ENCODE measurements around the gene KYAT1. TPM values are rescaled to one million over a fixed set of nuclear protein-coding genes. Genes with fewer than 3 reads are reported as not detected.

Gene KYAT1
- total RNA-seq, 2 experiments from 2014 or later: 10.1 to 10.9 TPM

DNA sequence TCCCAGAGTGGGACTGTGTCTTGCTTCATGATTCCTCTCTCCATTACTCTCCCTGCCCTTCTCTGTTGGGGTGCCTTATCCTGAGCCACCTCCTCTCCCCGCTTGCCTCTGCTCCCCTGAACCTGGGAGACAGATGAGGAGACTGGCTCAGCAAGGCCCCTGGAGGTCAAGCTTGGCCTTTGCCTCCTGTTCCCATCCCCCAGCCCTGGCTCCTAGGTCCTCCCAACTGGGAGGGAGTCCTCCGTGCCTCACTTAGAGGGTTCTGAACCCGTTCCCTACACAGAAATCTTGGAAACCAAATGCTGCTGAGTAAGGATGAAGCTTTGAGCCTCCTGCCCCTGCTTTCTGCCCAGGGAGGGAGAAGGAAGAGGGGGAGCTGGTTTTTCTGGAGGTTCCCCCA lies 73.2 kb downstream of the KYAT1 start:
- POLR2A ChIA-PET: no interaction called here
- CTCF ChIA-PET: interaction anchor here (0.5 to 1.2 kb wide), 3 partner anchors 10 to 259 kb away, joined by 3 to 5 read pairs (median 3); partner anchors contain the start of gene ENDOG

DNA sequence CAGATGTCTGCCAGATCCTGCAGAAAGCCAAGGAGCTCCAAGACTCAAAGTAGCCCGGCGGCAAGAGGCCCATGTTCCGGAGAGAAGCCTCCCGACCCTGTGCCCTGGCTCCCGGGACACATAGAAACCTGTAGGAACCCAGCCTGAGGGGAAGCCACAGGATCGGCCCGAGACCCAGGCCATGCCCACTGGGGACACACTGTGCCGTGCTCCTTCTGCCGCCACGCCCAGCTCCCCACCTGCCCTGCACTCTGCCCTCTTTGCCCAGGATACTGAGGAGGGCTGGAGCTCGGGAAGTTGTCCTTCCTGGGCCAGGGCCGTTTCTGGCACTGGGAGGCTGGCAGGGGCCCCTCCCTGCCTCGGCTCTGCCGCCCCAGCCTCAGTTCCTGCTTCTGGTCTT lies 73.9 kb downstream of the KYAT1 start:
- ChIA-PET CTCF (interaction anchor here (1.5 kb wide), 1 partner anchor 10 kb away, joined by 6 read pairs; the partner anchor contains the start of gene ENDOG), POLR2A (no interaction called here)

DNA sequence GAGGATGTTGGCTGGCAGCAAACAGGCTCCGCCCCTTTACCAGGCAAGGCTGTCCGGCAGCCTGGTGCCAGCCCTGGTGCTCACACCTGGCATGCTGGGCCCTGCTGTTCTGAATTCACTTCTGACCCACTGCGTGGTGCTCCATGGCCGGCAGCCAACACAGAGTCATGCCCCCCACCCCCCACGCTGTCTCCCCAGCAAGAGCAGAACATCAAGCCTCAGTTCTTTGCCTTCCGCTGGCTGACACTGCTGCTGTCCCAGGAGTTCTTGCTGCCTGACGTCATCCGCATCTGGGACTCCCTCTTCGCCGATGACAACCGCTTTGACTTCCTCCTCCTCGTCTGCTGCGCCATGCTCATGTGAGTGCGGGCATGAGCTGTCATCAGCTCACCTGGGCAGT lies 76.1 kb downstream of the KYAT1 start:
- ChIA-PET CTCF (interaction anchor here (2.2 kb wide), 1 partner anchor 12 kb away, joined by 5 read pairs; the partner anchor contains the start of gene ENDOG), POLR2A (interaction anchor here (0.7 kb wide), 1 partner anchor 364 kb away, joined by 5 read pairs; no protein-coding TSS in a partner anchor)

DNA sequence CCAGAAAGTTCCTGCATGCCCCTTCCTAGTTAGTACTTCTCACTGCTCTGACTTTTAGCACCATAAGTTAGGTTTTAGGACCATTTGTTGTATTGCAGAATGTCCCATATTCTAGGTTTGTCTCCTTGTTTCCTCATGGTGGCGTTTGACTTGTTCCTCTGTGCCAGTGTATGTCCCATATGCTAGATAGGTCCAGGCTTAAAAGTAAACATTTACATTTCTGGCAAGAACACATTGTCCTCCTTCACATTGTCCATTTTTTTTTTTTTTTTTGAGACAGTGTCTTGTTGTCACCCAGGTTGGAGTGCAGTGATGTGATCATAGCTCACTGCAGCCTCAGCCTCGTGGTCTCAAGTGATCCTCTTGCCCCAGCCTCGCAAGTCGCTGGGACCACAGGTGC lies 79.3 kb downstream of the KYAT1 start:
- ChIA-PET POLR2A (interaction anchor here (0.6 kb wide), 1 partner anchor 118 kb away, joined by 3 read pairs; no protein-coding TSS in a partner anchor), CTCF (interaction anchor here (0.6 kb wide), 2 partner anchors 16 to 17 kb away, joined by 3 read pairs; no protein-coding TSS in a partner anchor)

DNA sequence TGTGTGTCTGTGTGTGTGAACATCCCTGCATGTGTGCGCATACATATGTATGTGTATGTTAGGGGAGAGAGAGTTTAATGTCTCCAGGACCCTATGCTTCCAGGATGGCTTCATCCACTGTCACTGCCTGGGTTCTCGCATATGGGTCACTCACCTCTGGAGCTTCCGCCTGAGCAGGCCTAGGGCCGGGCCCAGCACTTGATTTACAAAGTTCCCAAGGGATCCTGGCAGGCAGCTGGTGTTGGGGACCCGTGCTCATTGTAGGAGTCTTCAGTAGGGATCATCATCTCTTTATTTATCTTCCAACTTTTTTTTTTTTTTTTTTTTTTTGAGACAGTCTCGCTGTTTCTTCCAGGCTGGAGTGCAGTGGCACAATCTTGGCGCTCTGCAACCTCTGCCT lies 81.7 kb downstream of the KYAT1 start:
- POLR2A ChIA-PET: interaction anchor here (0.6 kb wide), 1 partner anchor 155 kb away, joined by 8 read pairs; no protein-coding TSS in a partner anchor
- CTCF ChIA-PET: no interaction called here

DNA sequence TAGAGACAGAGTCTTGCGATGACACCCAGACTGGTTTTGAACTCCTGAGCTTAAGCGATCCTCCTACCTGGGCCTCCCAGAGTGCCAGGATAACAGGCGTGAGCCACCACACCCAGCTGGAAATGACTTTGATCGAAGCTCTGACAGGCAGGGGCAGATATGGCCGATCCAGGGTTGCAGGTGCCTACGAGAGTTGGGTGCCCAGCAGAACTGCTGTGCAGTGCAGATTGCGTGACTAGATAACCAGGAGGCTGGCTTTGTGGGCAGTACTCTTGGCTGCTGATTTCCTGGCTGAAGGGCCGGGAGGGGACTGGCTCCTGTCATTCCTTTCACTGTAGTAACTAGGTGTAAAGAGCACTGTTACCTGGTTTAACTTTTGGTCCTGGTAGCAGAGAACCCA lies 82.9 kb downstream of the KYAT1 start:
- ChIA-PET CTCF (interaction anchor here (0.8 kb wide), 1 partner anchor 19 kb away, joined by 7 read pairs; the partner anchor contains the start of gene ENDOG), POLR2A (no interaction called here)

DNA sequence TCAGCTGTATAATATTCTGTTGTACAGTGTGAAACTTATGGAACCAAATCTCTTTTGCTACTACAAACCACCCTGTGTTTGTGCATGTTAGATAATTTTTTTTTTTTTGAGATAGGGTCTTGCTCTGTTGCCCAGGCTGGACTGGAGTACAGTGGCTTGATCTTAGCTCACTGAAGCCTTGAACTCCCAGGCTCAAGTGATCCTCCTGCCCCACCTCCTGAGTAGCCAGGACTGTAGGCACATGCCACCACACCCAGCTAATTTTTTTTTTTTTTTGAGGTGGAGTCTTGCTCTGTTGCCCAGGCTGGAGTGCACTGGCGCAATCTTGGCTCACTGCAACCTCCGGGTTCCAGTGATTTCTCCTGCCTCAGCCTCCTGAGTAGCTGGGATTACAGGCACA lies 86.8 kb downstream of the KYAT1 start:
- POLR2A ChIA-PET: interaction anchor here (0.6 kb wide), 1 partner anchor 336 kb away, joined by 4 read pairs; no protein-coding TSS in a partner anchor
- CTCF ChIA-PET: interaction anchor here (0.6 to 0.9 kb wide), 2 partner anchors 133 to 442 kb away, joined by 3 read pairs; no protein-coding TSS in a partner anchor

DNA sequence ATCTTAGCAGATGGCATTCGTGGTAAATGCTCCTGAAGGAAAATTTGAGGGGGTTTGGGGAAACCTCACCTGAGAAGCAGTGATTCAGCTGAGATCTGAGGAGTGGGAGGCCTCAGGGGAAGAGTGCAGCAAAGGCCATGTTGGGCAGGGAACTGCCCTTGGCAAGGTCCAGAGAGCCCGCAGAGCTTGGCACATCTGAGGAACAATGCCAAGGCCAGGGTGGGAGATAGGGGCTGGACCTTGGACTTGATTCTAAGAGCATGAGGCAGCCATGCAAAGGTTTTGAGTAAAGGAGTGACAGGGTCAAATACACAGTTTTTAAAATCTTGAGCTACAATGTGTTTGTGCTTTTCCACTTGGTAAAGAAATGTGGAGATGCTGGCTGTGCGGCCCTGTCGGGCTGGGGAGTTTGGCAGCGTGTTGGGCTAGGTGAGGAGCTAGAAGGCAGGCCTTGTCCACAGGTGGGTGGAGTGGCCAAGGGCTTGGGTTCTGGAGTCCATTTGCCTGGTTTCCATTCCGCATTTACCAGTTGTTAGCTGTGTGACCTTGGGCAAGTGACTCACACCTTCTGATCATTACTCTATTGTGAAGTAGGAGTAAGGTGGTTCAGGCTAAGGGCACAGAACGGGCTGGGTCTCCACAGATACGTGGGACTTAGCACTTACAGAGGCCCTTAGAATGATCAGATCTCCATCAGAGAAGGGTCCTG lies 88.6 kb downstream of the KYAT1 start:
- CTCF ChIA-PET: interaction anchor here (0.6 kb wide), 1 partner anchor 865 kb away, joined by 4 read pairs; no protein-coding TSS in a partner anchor
- POLR2A ChIA-PET: no interaction called here

DNA sequence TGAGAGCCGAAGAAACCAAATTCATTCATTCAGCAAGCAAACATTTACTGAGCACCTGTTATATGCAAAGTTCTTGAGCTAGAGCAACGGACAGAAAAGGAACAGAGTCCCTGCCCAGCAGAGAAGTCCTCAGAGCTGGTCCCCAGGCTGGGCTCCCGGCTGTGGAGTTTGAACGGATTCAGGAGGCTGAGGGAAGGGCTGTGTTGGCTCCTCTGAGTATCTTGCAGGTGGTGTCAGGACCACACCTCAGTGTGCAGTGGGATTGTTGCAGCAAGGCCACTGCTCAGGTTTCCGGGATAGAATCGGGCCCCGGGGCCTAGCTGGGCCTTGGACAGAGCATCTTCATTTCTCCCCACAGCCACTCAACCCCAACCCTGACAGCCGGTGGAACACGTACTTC lies 89.6 kb downstream of the KYAT1 start:
- CTCF ChIA-PET: no interaction called here

DNA sequence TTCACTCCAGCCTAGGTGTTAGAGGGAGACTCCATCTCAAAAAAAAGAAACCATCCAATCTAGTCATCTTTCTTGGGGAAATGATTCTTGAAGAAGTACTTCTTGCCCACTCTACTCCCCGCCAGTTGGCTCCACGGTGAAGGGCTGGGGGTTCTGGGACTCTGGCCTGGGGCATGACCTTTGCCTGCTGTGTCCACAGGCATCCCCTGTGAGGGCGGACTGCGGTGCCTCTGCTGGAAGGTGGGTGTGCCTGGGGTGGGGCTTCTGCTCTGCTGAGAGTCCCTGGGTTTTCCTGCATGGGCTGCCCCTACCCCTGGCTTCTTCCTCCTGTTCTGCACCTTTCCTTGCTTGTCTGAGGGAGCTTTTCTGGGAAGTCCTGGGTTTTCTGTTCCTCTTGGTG lies 91.2 kb downstream of the KYAT1 start:
- POLR2A ChIA-PET: no interaction called here
- CTCF ChIA-PET: no interaction called here

More for the DNA sequence above, 89.6 kb downstream of the KYAT1 start:
- POLR2A ChIA-PET: interaction anchor here (1.2 kb wide), 1 partner anchor 19 kb away, joined by 3 read pairs; no protein-coding TSS in a partner anchor

DNA sequence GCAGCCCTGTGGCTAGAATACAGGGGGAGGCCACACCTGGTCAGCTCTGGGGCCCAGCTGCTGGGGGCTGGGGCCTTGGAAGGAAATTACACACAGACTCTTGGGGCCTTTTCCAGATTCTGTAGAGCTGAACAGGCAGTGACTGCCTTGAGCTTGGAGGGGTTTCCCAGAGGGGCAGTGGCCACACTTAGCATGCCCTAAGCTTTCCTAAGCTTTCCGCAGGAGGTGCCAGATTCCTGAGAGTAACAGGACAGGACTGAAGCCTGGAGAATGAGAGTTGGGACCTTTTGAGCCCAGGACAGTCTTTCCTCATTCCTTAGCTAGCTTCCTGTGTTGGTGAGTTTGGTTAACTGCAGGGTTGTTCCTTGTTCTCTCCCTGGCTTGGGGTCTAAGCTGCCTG lies 93.3 kb downstream of the KYAT1 start:
- ChIA-PET CTCF (interaction anchor here (0.7 to 1.5 kb wide), 3 partner anchors 13 to 140 kb away, joined by 3 to 6 read pairs (median 4); partner anchors contain the start of gene PKN3), POLR2A (interaction anchor here (0.6 to 0.7 kb wide), 2 partner anchors 19 to 369 kb away, joined by 3 read pairs; no protein-coding TSS in a partner anchor)

DNA sequence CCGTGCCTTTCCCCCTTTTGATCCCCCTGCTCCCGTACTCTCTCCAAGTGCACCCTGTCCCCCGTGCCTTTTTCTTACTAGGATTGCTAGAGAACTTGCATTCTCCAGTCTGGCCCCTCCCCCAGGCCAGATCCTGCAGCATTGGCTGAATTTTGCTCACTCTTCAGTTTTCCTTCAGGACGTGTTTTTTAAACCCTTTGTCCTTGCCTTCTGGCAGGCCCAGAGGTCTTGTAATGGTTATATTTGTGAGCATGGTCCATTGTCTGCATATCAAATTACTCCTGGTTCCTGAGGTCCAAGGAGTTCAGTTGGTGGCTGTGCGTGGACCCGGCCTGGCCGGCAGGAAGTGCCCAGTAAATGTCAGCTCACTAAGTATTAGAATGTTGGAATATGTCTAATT lies 94.1 kb downstream of the KYAT1 start:
- ChIA-PET POLR2A (no interaction called here), CTCF (interaction anchor here (1.5 kb wide), 1 partner anchor 12 kb away, joined by 3 read pairs; no protein-coding TSS in a partner anchor)

DNA sequence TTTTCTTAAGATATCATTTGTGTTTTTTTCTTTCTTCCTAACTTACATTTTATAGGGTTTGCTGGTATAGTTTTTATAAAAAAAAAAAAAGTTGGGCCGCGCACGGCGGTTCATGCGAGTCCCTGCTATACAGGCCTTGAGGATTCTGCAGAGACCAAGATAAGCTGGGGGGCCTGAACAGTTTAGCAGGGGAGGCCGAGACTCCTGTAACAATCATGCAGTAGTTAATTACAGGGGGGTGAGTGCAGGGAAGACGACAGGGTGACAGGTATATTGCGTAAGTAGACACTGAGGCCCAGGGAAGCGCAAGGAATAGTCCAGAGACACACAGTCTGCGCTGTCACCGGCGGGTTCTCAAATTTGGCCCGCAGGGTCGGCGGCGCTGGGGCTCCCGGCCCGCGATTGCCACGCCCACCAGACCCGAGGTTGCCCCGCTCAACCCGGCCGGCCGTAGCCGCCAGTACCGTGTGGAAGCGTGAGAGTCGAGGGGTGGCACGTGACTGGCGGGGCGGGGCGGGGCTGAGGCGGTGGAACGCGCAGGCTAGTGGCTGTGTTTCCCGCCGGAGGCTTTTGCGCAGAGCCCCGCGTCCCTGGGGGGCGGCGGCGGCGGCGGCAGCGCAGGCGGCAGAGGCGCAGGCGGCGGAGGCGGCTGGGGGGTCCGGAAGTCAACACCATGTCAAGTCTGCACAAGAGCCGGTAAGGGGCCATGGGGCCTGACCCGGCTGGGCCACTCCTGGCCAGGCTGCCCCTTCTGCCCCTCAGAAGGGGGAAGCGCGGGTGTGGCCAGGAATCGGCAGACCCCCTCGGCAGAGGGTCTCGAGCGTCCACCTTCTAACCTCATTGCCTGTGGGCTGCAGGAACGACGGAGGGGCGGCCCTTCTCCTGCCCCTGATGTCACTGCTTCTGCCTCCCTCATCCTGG lies 94.8 kb downstream of the KYAT1 start, which contains the start of gene TBC1D13:
TBC1D13 (plus strand) TSS at position 573 of the 921 bp plus-strand sequence; CDS start at position 674, 101 bp downstream.
- POLR2A ChIA-PET: interaction anchor here (1.0 kb wide), 1 partner anchor 16 kb away, joined by 3 read pairs; no protein-coding TSS in a partner anchor
- CTCF ChIA-PET: interaction anchor here (0.6 to 0.9 kb wide), 3 partner anchors 16 to 149 kb away, joined by 3 read pairs; no protein-coding TSS in a partner anchor

DNA sequence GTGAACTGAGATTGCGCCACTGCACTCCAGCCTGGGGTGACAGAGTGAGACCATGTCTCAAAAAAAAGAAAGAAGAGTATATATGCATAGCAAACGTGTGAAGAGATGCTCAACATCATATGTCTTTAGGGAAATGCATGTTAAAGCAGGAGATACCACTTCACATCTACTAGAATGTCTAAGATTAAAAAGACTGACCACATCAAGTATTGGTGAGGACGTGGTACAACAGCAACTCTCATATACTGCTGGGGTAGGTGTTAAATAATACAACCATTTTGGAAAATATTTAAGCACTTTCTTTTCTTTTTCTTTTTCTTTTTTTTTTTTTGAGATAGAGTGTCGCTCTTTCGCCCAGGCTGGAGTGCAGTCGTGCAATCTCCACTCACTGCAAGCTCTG lies 96.3 kb downstream of the KYAT1 start:
- ChIA-PET POLR2A (interaction anchor here (0.6 kb wide), 1 partner anchor 8 kb away, joined by 3 read pairs; no protein-coding TSS in a partner anchor), CTCF (interaction anchor here (0.6 to 0.7 kb wide), 2 partner anchors 17 to 151 kb away, joined by 3 read pairs; no protein-coding TSS in a partner anchor)

Other genes starting within 250 kb of the KYAT1 start
- gene DYNC2I2, start 225.1 kb downstream of the KYAT1 start, total RNA-seq: 10 to 100 TPM; 56.9 to 59.7 TPM
- 100 to 1,000 TPM; 920 to 929 TPM for gene SET, start 192.7 kb downstream of the KYAT1 start, total RNA-seq
- 10 to 100 TPM in 1 of 2 experiments, 1 to 10 TPM in 1; 8.4 to 10.2 TPM for gene PKN3, start 179.4 kb downstream of the KYAT1 start, total RNA-seq
- 10 to 100 TPM; 65.5 to 66.0 TPM for gene ZDHHC12, start 157.8 kb downstream of the KYAT1 start, total RNA-seq
- gene ZER1, start 110.0 kb downstream of the KYAT1 start, total RNA-seq: 10 to 100 TPM; 16.9 to 17.3 TPM
- gene TBC1D13, start 94.7 kb downstream of the KYAT1 start, total RNA-seq: 10 to 100 TPM; 18.7 to 19.6 TPM
- gene ENDOG, start 63.5 kb downstream of the KYAT1 start, total RNA-seq: 10 to 100 TPM; 24.9 to 27.7 TPM
- gene SPOUT1, start 52.2 kb downstream of the KYAT1 start, total RNA-seq: 100 to 1,000 TPM; 130 to 138 TPM
- 10 to 100 TPM; 22.7 to 24.7 TPM for gene LRRC8A, start 183 bp upstream of the KYAT1 start, total RNA-seq
- gene PHYHD1, start 39.0 kb upstream of the KYAT1 start, total RNA-seq: not detected
- 10 to 100 TPM; 12.5 to 12.7 TPM for gene DOLK, start 65.7 kb upstream of the KYAT1 start, total RNA-seq
- 100 to 1,000 TPM; 136 to 139 TPM for gene NUP188, start 65.7 kb upstream of the KYAT1 start, total RNA-seq
- 10 to 100 TPM; 54.5 to 56.3 TPM for gene SH3GLB2, start 146.4 kb upstream of the KYAT1 start, total RNA-seq
- 10 to 100 TPM; 30.0 to 30.8 TPM for gene MIGA2, start 154.7 kb upstream of the KYAT1 start, total RNA-seq
- gene DOLPP1, start 199.2 kb upstream of the KYAT1 start, total RNA-seq: 10 to 100 TPM; 22.5 to 27.0 TPM
- gene CRAT, start 228.8 kb upstream of the KYAT1 start, total RNA-seq: 1 to 10 TPM; 9.0 to 9.7 TPM
- gene PTPA, start 229.5 kb upstream of the KYAT1 start, total RNA-seq: 100 to 1,000 TPM; 111 to 113 TPM